SK-N-MC (cell line): ENCODE results near the gene PSPC1.
"Not testable (repeated sequence)": the region's sequence is repeated elsewhere in the genome, so short reads cannot be mapped to it uniquely, and the experiment has no call there.

Experiments used
- DNase-seq: peaks from one replicate; pipeline ENCODE4 v3.0.0-alpha.2; 2011; ENCODE audit warnings: low read depth, low spot score
- H3K27ac ChIP-seq: fragments of 200-600 bp; sonication (generic); 2 replicates; pipeline ENCODE4 v1.5.1; 2016; ENCODE audit warnings: mixed run types
- H3K36me3 ChIP-seq: fragments of 200-600 bp; sonication (generic); 2 replicates; pipeline ENCODE4 v1.6.1; 2017; ENCODE audit warnings: antibody characterized with exemption, low read length, mixed read lengths; ENCODE audit not compliant: insufficient read depth
- H3K4me3 ChIP-seq: fragments of 200-600 bp; sonication (generic); 2 replicates; pipeline ENCODE4 v1.5.1; 2016
- H3K9ac ChIP-seq: fragments of 200-600 bp; sonication (generic); 2 replicates; pipeline ENCODE4 v1.8.0; 2017; ENCODE audit warnings: mixed run types, mixed read lengths; ENCODE audit not compliant: insufficient read length
- H3K9me3 ChIP-seq: fragments of 200-600 bp; sonication (generic); 2 replicates; pipeline ENCODE4 v1.6.1; 2017; ENCODE audit warnings: low read depth, mild to moderate bottlenecking, antibody characterized with exemption, low read length, moderate library complexity, mixed read lengths
- EZH2 ChIP-seq: fragments of 200-600 bp; sonication (generic); IDR thresholded peaks from one replicate; pipeline ENCODE4 v1.6.1; 2017; ENCODE audit warnings: antibody characterized with exemption
- FOXP2 ChIP-seq: optimal IDR thresholded peaks from 2 replicates; pipeline ENCODE3; 2011; ENCODE audit warnings: mild to moderate bottlenecking, moderate library complexity; ENCODE audit not compliant: insufficient read depth; ENCODE audit errors: extremely low read length, control extremely low read depth
- POLR2AphosphoS5 ChIP-seq: IDR thresholded peaks from 2 replicates; pipeline ENCODE4 v1.6.1; 2012; ENCODE audit warnings: mild to moderate bottlenecking, low read depth, low read length, borderline replicate concordance

The PSPC1 gene

GRCh38 chr13:19726611-19727010 is 56.1 kb downstream of the PSPC1 start:
- TF ChIP-seq EZH2 (no peak), POLR2AphosphoS5 (no peak), FOXP2 (no peak)
- Histone ChIP-seq H3K4me3 (no peak overlapping the region), H3K27ac (no peak overlapping the region), H3K9ac (no peak overlapping the region), H3K9me3 (no peaks in the 10 kb centered on the region), H3K36me3 (peaks cover 69% of the 10 kb centered on the region)
- no peak for DNase-seq

GRCh38 chr13:19725320-19725719 is 57.4 kb downstream of the PSPC1 start:
- no peak overlapping the region for H3K27ac ChIP-seq
- DNase-seq, result no peak
- no peaks in the 10 kb centered on the region for H3K9me3 ChIP-seq
- TF ChIP-seq FOXP2 (no peak), EZH2 (no peak), POLR2AphosphoS5 (no peak)
- H3K4me3 ChIP-seq, result no peak overlapping the region
- H3K36me3 ChIP-seq, result peaks cover 62% of the 10 kb centered on the region
- H3K9ac ChIP-seq, result no peak overlapping the region

GRCh38 chr13:19720039-19720438 is 62.7 kb downstream of the PSPC1 start:
- Histone ChIP-seq H3K36me3 (peaks cover 28% of the 10 kb centered on the region), H3K9ac (no peak overlapping the region), H3K27ac (no peak overlapping the region), H3K9me3 (no peaks in the 10 kb centered on the region), H3K4me3 (no peak overlapping the region)
- no peak for DNase-seq
- TF ChIP-seq POLR2AphosphoS5 (no peak), FOXP2 (no peak), EZH2 (no peak)

GRCh38 chr13:19713186-19713965 is 69.4 kb downstream of the PSPC1 start:
- Histone ChIP-seq H3K36me3 (peaks cover 22% of the 10 kb centered on the region), H3K9ac (no peak overlapping the region), H3K27ac (peak overlapping the region; percentile 36; the same call in 1 of the 2 replicates), H3K4me3 (no peak overlapping the region), H3K9me3 (no peaks in the 10 kb centered on the region)
- DNase-seq, result no peak
- TF ChIP-seq POLR2AphosphoS5 (no peak), EZH2 (no peak), FOXP2 (no peak)

GRCh38 chr13:19709782-19710181 is 73.0 kb downstream of the PSPC1 start:
- H3K4me3 ChIP-seq, H3K9me3 ChIP-seq, DNase-seq, H3K27ac ChIP-seq, H3K9ac ChIP-seq: not testable (repeated sequence)
- H3K36me3 ChIP-seq, result peaks cover 12% of the 10 kb centered on the region

- peaks cover 10% of the 10 kb centered on the region for H3K36me3 ChIP-seq
- not testable (repeated sequence) for H3K9ac ChIP-seq, H3K27ac ChIP-seq, DNase-seq, H3K4me3 ChIP-seq, H3K9me3 ChIP-seq
Observed at GRCh38 chr13:19709039-19709438, 73.7 kb downstream of the PSPC1 start.

GRCh38 chr13:19704256-19704655 is 78.5 kb downstream of the PSPC1 start:
- not testable (repeated sequence) for DNase-seq, H3K36me3 ChIP-seq, H3K27ac ChIP-seq, H3K9me3 ChIP-seq, H3K4me3 ChIP-seq, H3K9ac ChIP-seq

- H3K9ac ChIP-seq, H3K36me3 ChIP-seq, DNase-seq, H3K4me3 ChIP-seq, H3K27ac ChIP-seq, H3K9me3 ChIP-seq: not testable (repeated sequence)
Observed at GRCh38 chr13:19701619-19702018, 81.1 kb downstream of the PSPC1 start.

- H3K9me3 ChIP-seq, DNase-seq, H3K27ac ChIP-seq, H3K9ac ChIP-seq, H3K36me3 ChIP-seq, H3K4me3 ChIP-seq: not testable (repeated sequence)
Observed at GRCh38 chr13:19700963-19701362, 81.8 kb downstream of the PSPC1 start.

GRCh38 chr13:19695829-19696228 is 86.9 kb downstream of the PSPC1 start:
- no peak overlapping the region for H3K9ac ChIP-seq
- no peaks in the 10 kb centered on the region for H3K9me3 ChIP-seq
- no peak overlapping the region for H3K4me3 ChIP-seq
- no peak for DNase-seq
- H3K36me3 ChIP-seq, result peaks cover 21% of the 10 kb centered on the region
- no peak for TF ChIP-seq EZH2
- no peak for TF ChIP-seq POLR2AphosphoS5
- TF ChIP-seq FOXP2, result no peak
- H3K27ac ChIP-seq, result no peak overlapping the region
